ENCODE results near the gene SOX6.

SOX6 gene

DNA sequence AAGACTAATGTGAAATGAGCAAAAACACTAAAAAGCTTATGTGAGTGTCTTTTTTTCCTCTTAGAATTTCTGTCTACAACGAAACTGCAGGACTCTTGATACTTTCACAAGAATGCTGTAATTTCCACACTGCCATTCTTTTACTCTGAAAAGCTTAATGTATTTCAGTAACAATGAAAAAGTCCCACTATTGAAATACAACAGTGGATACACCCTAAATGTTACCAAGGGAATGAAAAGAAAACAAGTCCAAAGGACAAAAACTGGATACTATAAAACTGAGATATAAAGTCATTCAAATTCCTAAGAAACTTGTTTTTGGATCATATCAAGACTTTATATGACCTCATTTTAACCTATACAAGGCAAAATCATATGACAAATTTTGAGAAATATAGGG, 77.4 kb downstream of the SOX6 start:
- H3K4me3 ChIP-seq (ENCODE audit: low read length), result no peak overlapping the region
- no peaks in the 10 kb centered on the region for H3K4me1 ChIP-seq (ENCODE audit: control insufficient read depth, insufficient read depth, low read length)
- H3K9me3 ChIP-seq (ENCODE audit: control insufficient read depth, insufficient read depth, low read length), result no peaks in the 10 kb centered on the region
- DNase-seq (ENCODE audit: low read depth, low spot score), result no peak
- WGBS (ENCODE audit: insufficient coverage, insufficient read length), result no CpG with 5 or more reads among the region's 1 CpG
- no peak overlapping the region for H3K27ac ChIP-seq (ENCODE audit: low read length)
- H3K27me3 ChIP-seq (ENCODE audit: control insufficient read depth, insufficient read depth, low read length), result no peaks in the 10 kb centered on the region
- H3K36me3 ChIP-seq (ENCODE audit: control insufficient read depth, insufficient read depth, low read length), result no peaks in the 10 kb centered on the region

DNA sequence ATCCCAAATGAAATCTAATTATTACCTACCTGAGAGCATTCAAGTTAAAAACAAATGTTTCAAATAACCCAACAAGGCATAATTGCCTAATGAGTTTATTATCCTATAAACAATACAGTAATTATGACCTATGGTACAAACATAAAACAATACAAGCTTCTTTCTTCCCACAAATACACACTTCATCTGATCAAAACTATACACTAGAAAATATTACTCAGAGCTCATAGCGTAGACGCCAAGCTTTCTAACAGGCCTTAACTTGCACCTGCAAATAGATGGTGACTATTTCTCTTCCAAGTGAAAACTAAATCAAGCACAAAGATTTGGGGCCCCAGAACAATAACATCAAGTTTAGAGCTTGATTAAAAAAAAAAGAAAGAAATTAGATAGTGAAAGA, 78.1 kb downstream of the SOX6 start:
- Histone ChIP-seq H3K27me3 (ENCODE audit: control insufficient read depth, insufficient read depth, low read length) (no peaks in the 10 kb centered on the region), H3K27ac (ENCODE audit: low read length) (no peak overlapping the region), H3K36me3 (ENCODE audit: control insufficient read depth, insufficient read depth, low read length) (no peaks in the 10 kb centered on the region), H3K4me1 (ENCODE audit: control insufficient read depth, insufficient read depth, low read length) (no peaks in the 10 kb centered on the region), H3K4me3 (ENCODE audit: low read length) (no peak overlapping the region), H3K9me3 (ENCODE audit: control insufficient read depth, insufficient read depth, low read length) (no peaks in the 10 kb centered on the region)
- WGBS (ENCODE audit: insufficient coverage, insufficient read length), result no CpG with 5 or more reads among the region's 2 CpGs
- no peak for DNase-seq (ENCODE audit: low read depth, low spot score)

DNA sequence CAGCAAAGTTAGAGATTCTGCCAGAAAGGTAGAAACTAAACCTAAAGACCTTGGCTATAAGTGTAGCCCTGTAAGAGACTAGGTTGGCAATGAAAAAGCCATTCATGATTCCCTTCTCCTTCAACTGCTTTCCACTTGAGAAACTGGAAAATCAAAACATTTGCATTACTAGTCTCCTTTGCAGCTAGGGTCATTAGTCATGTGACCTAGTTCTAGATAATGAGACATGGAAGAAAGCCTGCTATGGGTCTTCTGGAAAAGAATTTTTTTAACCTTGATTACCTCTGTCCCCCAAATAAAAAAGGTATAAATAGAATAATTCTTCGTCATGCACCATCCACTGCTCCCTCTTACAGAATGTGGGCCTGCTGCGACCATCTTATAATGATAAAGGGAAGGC, 80.1 kb downstream of the SOX6 start:
- no peak for DNase-seq (ENCODE audit: low read depth, low spot score)
- no CpG with 5 or more reads among the region's 2 CpGs for WGBS (ENCODE audit: insufficient coverage, insufficient read length)
- Histone ChIP-seq H3K4me1 (ENCODE audit: control insufficient read depth, insufficient read depth, low read length) (no peaks in the 10 kb centered on the region), H3K4me3 (ENCODE audit: low read length) (no peak overlapping the region), H3K27ac (ENCODE audit: low read length) (no peak overlapping the region), H3K36me3 (ENCODE audit: control insufficient read depth, insufficient read depth, low read length) (no peaks in the 10 kb centered on the region), H3K9me3 (ENCODE audit: control insufficient read depth, insufficient read depth, low read length) (no peaks in the 10 kb centered on the region), H3K27me3 (ENCODE audit: control insufficient read depth, insufficient read depth, low read length) (no peaks in the 10 kb centered on the region)

DNA sequence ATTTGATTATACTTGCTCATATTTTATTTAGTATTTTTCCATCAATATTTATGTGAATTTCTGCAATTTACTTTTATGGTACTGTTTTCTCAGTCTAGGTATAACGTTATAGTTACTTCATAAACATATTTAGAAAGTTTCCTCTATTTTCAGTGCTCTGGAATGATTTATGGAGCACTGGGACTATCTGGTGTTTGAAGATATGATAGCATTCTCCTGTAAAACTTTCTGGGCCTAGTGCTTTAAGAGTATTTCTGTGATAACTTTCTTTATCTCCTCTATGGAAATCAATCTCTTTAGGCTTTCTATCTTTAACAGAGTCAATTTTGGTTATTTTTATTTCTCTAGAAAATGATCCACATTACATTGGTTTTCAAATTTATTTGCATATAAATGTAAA, 85.1 kb downstream of the SOX6 start:
- no CpG with 5 or more reads among the region's 1 CpG for WGBS (ENCODE audit: insufficient coverage, insufficient read length)

DNA sequence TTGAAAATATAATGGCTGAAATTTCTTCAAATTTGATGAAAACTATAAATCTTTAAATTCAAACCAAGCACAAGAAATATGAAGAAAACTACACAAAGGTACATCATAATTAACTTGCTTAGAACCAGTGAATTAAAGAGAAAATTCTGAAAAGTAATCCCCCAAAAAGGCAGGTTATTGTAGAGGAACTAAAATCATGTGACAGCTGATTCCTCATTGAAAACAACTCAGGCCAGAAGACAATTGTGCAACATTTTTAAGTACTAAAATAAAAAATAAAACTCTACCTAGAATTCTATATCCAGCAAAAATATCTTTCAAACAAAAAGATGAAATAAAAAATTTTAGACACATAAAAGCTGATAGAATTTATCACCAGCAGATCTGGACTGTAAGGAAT, 90.3 kb downstream of the SOX6 start:
- Histone ChIP-seq H3K27me3 (ENCODE audit: control insufficient read depth, insufficient read depth, low read length) (no peaks in the 10 kb centered on the region), H3K9me3 (ENCODE audit: control insufficient read depth, insufficient read depth, low read length) (no peaks in the 10 kb centered on the region), H3K4me3 (ENCODE audit: low read length) (no peak overlapping the region), H3K36me3 (ENCODE audit: control insufficient read depth, insufficient read depth, low read length) (no peaks in the 10 kb centered on the region), H3K27ac (ENCODE audit: low read length) (no peak overlapping the region), H3K4me1 (ENCODE audit: control insufficient read depth, insufficient read depth, low read length) (no peaks in the 10 kb centered on the region)
- DNase-seq (ENCODE audit: low read depth, low spot score), result no peak

More for the DNA sequence above, 85.1 kb downstream of the SOX6 start:
- H3K27ac ChIP-seq (ENCODE audit: low read length), result no peak overlapping the region
- no peaks in the 10 kb centered on the region for H3K4me1 ChIP-seq (ENCODE audit: control insufficient read depth, insufficient read depth, low read length)
- no peaks in the 10 kb centered on the region for H3K36me3 ChIP-seq (ENCODE audit: control insufficient read depth, insufficient read depth, low read length)
- no peaks in the 10 kb centered on the region for H3K27me3 ChIP-seq (ENCODE audit: control insufficient read depth, insufficient read depth, low read length)
- DNase-seq (ENCODE audit: low read depth, low spot score), result no peak
- H3K4me3 ChIP-seq (ENCODE audit: low read length), result no peak overlapping the region
- H3K9me3 ChIP-seq (ENCODE audit: control insufficient read depth, insufficient read depth, low read length), result no peaks in the 10 kb centered on the region

DNA sequence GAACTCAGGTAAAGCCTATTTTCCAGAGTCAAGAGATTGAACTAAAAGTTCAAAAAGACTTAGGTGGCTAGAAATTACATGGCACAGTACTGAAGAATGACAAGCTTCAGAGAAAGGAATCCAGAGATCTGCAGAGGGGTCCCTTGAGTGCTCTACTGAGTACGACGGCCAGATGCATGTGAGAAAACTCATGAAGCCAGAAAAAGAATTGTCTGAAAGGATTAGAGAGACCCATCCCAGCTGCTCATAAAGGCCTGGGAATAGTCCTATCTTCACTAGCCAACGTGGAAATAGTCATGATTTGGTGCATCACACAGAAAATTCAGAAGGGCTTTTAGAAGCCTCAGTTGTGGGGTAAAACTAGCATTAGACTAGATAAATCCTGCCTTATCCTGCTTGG, 91.3 kb downstream of the SOX6 start:
- no peak overlapping the region for H3K4me3 ChIP-seq (ENCODE audit: low read length)
- no peaks in the 10 kb centered on the region for H3K4me1 ChIP-seq (ENCODE audit: control insufficient read depth, insufficient read depth, low read length)
- H3K27ac ChIP-seq (ENCODE audit: low read length), result no peak overlapping the region
- H3K9me3 ChIP-seq (ENCODE audit: control insufficient read depth, insufficient read depth, low read length), result no peaks in the 10 kb centered on the region
- no peaks in the 10 kb centered on the region for H3K36me3 ChIP-seq (ENCODE audit: control insufficient read depth, insufficient read depth, low read length)
- no peak for DNase-seq (ENCODE audit: low read depth, low spot score)
- H3K27me3 ChIP-seq (ENCODE audit: control insufficient read depth, insufficient read depth, low read length), result no peaks in the 10 kb centered on the region
- no CpG with 5 or more reads among the region's 3 CpGs for WGBS (ENCODE audit: insufficient coverage, insufficient read length)

DNA sequence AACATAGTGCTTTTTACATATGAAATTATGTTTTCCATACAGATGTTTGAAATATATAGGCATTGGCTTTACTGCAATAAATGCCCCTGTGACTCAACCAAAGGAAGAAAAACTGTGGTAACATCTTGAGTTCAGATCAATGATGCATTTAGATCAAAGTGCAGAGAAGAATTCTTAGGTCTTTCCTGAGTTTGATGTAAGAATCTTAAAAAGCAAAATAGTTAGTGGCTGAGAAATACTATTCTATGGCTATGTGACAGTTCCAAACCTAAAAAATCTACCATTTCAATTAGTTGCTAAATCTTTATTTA, 93.7 kb downstream of the SOX6 start:
- no peaks in the 10 kb centered on the region for H3K4me1 ChIP-seq (ENCODE audit: control insufficient read depth, insufficient read depth, low read length)
- DNase-seq (ENCODE audit: low read depth, low spot score), result no peak
- no peak overlapping the region for H3K4me3 ChIP-seq (ENCODE audit: low read length)

DNA sequence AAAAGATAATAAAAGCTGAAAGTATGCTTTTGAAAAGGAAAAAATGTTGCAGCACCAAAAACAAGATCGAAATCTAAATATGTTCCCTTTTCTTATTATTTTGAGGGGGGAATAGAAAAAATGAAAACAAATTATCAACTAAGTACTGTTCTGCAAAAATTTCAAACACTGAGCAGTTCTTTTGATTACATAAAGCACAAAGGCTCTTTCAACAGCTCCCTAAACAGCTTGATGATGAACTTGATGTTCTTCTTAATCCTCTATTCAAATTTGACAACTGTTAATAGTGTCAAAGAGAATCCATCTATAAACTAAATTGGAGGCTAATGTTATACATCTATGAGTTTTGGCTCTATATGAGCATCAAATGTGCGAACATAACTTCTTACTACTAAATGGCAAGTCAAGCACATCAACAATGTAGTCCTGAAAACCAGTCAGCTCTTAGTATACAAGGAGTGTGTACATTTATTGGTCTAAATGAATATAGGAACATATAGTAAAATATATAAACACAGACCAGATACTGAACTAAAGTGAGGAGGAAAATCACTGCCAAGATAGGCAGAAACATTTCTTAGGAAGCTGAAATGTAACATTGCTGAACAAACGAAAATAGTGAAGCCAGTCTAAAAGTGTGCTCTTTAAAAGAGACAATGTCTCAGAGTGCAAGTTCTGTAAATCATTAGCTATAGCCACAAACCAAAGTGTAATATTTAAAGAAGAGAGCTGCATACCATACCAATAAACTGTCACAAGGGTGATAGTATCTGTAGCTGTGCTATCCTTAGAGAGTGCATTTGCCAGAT, 94.3 kb downstream of the SOX6 start:
- H3K27me3 ChIP-seq (ENCODE audit: control insufficient read depth, insufficient read depth, low read length), result no peaks in the 10 kb centered on the region
- WGBS (ENCODE audit: insufficient coverage, insufficient read length), result no CpG with 5 or more reads among the region's 3 CpGs
- no peaks in the 10 kb centered on the region for H3K36me3 ChIP-seq (ENCODE audit: control insufficient read depth, insufficient read depth, low read length)
- H3K27ac ChIP-seq (ENCODE audit: low read length), result no peak overlapping the region
- H3K4me1 ChIP-seq (ENCODE audit: control insufficient read depth, insufficient read depth, low read length), result no peaks in the 10 kb centered on the region
- no peak overlapping the region for H3K4me3 ChIP-seq (ENCODE audit: low read length)
- no peak for DNase-seq (ENCODE audit: low read depth, low spot score)
- H3K9me3 ChIP-seq (ENCODE audit: control insufficient read depth, insufficient read depth, low read length), result no peaks in the 10 kb centered on the region

More for the DNA sequence above, 93.7 kb downstream of the SOX6 start:
- Histone ChIP-seq H3K27ac (ENCODE audit: low read length) (no peak overlapping the region), H3K27me3 (ENCODE audit: control insufficient read depth, insufficient read depth, low read length) (no peaks in the 10 kb centered on the region), H3K36me3 (ENCODE audit: control insufficient read depth, insufficient read depth, low read length) (no peaks in the 10 kb centered on the region), H3K9me3 (ENCODE audit: control insufficient read depth, insufficient read depth, low read length) (no peaks in the 10 kb centered on the region)

DNA sequence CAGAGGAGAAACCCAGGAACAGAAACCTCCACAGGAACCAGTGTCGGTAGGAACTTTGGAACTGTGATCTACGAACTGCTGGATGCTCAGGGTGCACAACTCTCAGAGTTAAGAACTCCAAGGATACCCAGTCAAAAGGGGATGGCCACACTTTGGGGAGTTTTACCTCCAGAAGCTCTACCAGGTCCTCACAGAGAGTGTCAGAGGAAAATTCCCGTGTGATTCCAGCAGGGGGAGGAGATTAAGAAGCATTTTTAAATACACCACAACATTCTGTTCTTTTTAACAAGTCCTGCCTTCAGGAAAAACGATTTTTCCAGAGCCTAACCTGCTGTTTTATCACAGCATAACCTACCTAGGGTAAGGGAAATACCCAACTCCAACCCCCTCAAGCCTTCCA, 104.0 kb downstream of the SOX6 start:
- no CpG with 5 or more reads among the region's 4 CpGs for WGBS (ENCODE audit: insufficient coverage, insufficient read length)
- DNase-seq (ENCODE audit: low read depth, low spot score), result peak; percentile 4
- Histone ChIP-seq H3K27ac (ENCODE audit: low read length) (no peak overlapping the region), H3K9me3 (ENCODE audit: control insufficient read depth, insufficient read depth, low read length) (no peaks in the 10 kb centered on the region), H3K27me3 (ENCODE audit: control insufficient read depth, insufficient read depth, low read length) (no peaks in the 10 kb centered on the region), H3K4me1 (ENCODE audit: control insufficient read depth, insufficient read depth, low read length) (no peaks in the 10 kb centered on the region), H3K36me3 (ENCODE audit: control insufficient read depth, insufficient read depth, low read length) (no peaks in the 10 kb centered on the region), H3K4me3 (ENCODE audit: low read length) (no peak overlapping the region)

DNA sequence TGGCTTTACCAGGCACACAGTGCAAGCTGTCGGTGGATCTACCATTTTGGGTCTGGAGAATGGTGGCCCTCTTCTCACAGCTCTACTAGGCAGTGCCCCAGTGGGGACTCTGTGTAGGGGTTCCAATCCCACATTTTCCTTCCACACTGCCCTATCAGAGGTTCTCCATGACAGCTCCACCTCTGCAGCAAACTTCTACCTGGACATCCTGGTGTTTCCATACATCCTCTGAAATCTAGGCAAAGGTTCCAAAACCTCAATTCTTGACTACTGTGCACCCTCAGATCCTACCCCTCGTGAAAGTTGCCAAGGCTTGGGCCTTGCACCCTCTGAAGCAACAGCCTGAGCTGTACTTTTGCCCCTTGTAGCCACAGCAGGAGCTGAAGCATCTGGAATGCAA, 108.1 kb downstream of the SOX6 start:
- Histone ChIP-seq H3K4me3 (ENCODE audit: low read length) (no peak overlapping the region), H3K27ac (ENCODE audit: low read length) (no peak overlapping the region), H3K9me3 (ENCODE audit: control insufficient read depth, insufficient read depth, low read length) (no peaks in the 10 kb centered on the region), H3K36me3 (ENCODE audit: control insufficient read depth, insufficient read depth, low read length) (no peaks in the 10 kb centered on the region), H3K4me1 (ENCODE audit: control insufficient read depth, insufficient read depth, low read length) (no peaks in the 10 kb centered on the region), H3K27me3 (ENCODE audit: control insufficient read depth, insufficient read depth, low read length) (no peaks in the 10 kb centered on the region)
- WGBS (ENCODE audit: insufficient coverage, insufficient read length), result no CpG with 5 or more reads among the region's 2 CpGs
- DNase-seq (ENCODE audit: low read depth, low spot score), result no peak

DNA sequence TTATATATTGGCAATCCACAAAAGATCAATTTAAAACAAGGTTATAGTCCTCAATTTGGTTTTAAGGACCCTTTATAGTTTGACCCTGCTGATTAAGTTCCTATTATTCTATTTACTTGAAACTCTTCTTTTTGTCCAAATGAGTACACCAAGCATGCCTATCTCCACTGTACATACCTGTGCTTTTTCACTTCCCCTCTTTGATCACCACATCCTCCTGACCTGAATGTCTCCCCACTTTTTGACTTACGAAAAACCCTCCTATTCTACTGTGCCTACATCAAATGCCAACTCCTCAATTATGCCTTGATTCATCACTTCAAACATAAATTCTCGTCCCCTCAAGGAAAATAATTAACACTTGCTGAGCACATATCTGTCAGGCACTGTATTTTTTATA, 113.5 kb downstream of the SOX6 start:
- no peaks in the 10 kb centered on the region for H3K36me3 ChIP-seq (ENCODE audit: control insufficient read depth, insufficient read depth, low read length)

More for the DNA sequence above, 113.5 kb downstream of the SOX6 start:
- Histone ChIP-seq H3K4me1 (ENCODE audit: control insufficient read depth, insufficient read depth, low read length) (no peaks in the 10 kb centered on the region), H3K27ac (ENCODE audit: low read length) (no peak overlapping the region), H3K9me3 (ENCODE audit: control insufficient read depth, insufficient read depth, low read length) (no peaks in the 10 kb centered on the region), H3K4me3 (ENCODE audit: low read length) (no peak overlapping the region), H3K27me3 (ENCODE audit: control insufficient read depth, insufficient read depth, low read length) (no peaks in the 10 kb centered on the region)
- DNase-seq (ENCODE audit: low read depth, low spot score), result no peak
- 100% methylated on average over 2 of the region's 2 CpGs for WGBS (ENCODE audit: insufficient coverage, insufficient read length)
